Stimulated activated CD4-positive, alpha-beta T cell treated with anti-CD3 and anti-CD28 coated beads, Interleukin-15, amount 100 ng/mL, for 1 hour (primary cell): Measurements from ENCODE around the gene SDC1.

Source experiments
- DNase-seq, 2 donors: peaks; one replicate each; pipeline ENCODE4 v3.0.0-alpha.2; 2020; ENCODE audit warnings: low read depth in 1 of 2, low spot score in 1 of 2

The SDC1 gene

DNA sequence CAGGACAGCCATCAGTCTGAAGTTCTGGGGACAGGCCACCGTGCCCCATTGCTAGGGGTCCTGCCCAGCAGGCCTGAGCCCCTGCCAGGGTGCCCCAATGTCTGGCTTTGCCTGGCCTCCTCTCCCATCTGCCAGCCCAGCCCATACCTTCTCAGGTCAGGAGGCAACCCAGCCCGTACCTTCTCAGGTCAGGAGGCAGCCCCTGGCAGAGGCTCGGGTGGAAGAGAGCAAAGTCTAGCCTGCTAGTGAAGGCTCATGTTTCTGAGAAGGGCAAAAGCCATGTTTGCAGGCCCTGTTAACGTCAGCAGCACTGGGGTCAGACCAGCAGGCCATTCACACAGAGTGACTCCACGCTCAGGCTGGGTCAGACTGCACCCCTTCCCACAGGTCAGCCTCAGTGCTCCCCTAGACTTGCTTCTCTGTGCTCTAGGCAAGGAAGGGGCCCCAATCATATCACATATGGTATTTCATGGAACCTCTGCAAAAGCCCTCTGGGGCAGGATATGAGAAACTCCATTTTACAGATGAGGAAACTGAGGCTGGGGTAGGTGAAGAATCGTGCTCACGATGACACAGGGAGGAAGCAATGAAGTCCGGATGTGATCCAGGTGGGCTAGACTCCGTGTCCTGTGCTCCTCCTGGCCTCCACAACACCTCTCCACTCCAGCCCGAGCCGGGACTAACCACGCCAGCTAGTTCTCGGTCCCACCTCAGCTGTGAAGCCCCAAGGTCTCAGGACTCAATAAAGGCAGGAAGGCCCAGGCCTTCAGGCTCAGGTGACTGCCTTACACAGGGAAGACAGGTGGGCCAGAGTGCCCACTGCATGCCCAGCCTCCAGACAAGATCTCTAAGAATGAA is 9.5 kb downstream of the SDC1 start:
- DNase-seq = no peak

DNA sequence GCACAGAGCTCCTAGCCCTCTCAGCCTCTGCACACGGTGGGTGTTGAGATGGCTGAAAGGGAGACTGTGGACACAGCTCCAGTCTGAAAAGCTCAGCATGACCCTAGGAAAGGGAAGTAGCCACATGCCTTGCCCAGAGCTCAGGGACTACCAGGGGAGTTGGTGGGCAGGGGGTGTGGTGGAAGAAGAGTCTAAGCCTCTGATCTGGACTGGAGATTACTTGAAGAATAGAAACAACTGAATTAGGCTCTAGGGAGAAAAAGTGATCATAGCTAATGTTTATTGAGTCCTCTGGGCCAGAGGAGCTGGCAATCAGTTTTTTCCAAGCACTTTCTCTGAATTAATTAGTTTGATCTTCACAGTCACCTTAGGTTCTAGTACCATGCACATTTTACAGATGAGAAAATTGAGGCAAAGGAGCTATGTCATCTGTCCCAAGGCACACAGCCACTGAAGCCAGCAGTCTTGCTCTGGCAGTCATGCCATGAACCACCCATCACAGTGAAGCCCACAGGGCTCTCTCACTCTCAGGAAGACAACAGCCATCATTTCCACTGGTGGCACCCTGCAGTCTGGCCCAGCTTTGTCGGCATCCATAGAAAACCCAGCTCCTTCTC is 10.3 kb downstream of the SDC1 start:
- no peak for DNase-seq

DNA sequence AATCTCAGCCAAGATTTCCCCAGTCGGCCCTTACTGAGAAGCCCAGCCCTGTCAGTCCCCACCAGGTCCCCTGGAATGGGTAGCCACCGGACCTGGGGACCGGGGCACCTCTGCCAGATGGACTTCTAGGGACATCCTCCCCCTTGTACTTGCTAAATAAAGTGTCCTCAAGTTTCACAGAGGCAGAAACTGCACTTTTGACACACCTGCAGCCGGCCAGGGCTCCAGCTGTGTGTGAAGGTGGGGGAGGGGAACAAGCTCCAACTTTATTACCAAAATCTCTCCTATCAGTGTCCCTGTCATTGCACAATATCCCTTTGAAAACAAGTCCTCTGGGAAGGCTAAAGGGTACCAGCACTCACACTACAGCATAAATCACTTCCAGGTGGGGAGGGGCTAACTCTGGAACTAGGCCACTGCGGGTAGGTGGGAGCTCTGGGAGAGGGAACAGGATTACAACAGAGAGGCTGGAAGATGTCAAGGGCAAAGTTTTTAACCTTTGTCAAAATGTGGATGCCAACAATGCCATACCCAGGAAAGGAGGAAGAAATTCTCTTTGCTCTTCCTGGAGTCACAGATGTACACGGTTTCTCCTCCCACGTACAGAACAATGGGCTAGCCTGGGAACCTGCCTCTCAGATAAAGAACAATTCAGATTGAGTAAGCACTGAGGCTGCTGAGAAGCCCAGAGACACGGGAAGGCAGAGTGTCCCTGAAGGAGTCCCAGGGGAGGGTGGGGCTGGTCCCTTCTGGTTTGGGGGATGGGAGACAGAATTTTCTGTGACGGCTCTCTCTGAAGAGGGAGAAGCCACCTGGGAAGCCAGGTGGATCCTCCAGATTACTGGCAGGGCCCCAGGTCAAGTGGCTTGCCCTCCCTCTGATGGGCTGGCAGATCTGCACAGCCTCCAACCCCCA is 11.0 kb downstream of the SDC1 start:
- DNase-seq = no peak

DNA sequence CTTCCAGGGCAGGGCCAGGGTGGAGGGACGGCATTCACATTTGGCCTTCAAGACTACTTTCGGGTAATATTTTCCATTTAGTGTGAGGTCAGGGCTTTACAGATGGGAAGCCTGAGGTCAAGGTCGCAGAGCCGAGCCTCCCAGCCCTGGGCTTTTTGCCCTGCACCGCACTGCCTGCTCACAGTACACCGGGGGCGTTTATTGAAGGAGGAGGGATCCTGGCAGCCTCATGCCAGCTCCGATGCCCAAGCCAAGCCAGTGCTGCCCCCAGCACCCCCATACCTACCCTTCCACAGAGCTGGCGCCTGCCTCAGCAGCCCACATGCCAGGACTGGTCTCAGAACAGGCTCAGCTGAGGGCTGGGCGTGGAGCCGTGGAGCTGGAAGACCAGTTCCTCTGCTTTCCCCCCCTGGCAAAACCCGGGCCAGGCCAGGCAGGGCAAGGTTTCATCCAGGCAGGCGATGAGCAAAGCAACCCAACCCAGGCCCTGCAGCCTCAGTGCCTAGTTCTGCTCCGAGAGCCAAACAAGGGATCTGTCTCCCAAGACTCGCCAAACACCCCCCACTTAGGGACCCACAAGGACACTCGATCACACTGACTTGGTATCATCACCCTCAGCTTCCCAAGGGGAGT is 11.9 kb downstream of the SDC1 start:
- DNase-seq = no peak

DNA sequence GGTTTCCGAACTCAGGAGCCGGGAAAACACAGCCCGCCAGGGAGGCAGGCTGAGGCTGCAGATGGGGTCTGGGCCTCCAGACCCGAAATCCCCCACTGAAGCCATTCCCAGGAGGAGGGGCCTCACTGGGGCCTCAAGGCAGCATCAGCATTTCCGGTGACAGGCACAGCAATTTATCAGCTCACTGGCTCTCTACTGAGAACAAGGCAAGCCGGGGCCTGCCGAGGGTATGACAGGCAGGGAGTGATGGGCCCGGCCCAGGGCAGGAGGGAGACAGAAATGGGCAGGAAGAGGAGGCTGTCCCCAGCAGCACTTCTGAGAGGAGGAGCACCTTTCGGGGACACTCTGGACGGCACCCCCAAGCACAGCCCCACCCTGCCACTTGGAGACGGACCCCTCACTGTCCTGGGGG is 12.5 kb downstream of the SDC1 start:
- DNase-seq = no peak

DNA sequence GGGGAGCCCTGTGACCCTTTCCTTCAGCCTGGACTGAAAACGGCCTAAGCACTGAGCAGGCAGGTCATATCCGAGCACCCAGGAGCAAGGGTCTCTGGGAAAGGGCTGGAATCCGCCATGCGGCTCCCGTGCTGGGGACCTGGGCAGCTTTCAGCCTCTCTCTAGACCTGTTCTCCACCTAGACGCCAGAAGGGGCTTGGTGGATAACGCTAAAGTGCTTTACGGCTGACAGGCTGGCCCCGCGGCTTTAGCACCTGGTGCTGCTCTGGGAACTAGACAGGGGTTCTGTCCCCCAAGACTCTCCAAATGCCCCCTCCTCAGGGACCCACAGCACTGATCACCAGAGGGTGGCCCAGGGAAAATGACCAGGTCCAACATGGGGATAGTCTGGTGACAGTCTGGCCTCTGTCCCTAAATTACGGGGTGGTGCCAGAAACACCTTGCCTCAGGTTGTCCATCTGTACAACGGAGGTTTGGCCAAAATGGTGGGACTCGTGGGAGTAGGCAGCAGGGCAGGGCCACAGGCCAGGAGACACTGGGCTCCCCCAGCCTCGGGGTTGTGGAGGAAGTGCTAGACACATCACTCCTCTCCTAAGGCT is 13.0 kb downstream of the SDC1 start:
- DNase-seq = no peak

DNA sequence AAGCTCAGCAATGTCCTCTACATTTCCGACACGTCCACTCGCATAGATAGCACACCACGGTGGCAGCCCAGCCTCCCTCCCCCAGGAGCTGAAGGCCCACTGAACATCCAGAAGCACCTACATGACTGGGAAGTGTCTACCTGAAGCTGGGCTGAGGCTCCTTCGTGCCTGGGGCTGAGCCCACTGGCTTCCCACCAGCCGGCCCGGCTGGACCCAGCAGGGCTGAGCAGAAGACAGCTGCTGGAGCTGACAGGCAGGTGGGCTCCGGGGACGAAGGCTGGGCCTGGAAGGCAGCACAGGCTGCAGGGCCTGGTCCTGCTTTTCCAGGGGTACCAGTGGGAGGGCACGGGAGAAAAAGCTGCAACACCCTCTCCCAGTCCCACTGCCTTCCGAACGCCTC is 13.5 kb downstream of the SDC1 start:
- no peak for DNase-seq

DNA sequence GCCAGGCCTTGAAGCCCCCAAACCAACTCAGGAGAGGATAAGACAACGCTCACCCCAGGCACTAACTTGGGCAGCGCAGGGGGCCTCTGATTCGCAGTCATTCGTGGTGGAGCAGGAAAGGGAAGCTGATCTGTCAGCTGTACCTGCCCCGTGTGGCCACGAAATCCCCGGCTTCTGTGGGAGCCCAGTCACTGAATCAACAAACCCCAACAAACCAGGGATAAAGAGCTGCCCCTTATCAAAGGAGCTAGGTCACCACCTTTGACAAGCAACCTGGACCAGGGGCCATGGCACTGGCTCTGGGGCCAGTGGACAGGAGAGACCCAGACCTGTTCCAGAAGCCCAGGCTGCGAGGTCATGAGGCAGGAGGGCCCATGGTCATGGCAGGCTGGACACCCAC is 14.5 kb downstream of the SDC1 start:
- DNase-seq = no peak

DNA sequence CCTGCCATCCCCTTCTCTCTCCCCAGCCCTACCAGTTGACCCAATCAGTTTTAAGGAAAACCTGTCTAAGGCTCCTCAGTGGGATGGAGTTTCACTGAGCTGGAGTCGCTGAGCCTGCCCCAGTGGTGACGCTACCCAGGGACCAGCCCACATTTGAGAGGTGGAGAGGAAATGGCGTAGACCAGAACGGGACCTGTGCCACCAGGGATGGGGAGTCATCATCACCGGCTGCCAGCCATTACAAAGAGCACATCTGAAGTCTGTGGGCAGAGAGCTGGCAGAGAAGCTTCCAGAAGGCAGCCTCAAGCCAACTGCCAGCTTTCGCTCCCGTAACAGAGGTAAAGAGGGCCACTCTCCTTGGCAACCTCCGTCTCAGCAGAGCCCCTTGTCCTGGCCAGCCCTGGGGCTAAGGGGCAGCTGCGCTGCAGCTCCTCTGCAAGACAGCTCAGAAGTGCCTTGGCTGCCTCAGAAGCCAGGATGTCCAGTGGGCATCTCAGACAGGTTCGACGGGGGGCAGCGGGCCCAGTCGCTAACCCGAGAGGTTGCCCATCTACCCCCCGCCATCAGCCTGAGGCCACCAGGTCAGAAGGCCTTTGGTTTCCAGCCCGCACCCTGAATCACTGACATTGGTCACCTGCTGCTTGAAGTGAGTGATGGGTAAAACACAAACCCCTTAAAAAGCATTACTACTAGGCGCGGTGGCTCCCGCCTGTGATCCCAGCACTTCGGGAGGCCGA is 15.4 kb downstream of the SDC1 start:
- no peak for DNase-seq

DNA sequence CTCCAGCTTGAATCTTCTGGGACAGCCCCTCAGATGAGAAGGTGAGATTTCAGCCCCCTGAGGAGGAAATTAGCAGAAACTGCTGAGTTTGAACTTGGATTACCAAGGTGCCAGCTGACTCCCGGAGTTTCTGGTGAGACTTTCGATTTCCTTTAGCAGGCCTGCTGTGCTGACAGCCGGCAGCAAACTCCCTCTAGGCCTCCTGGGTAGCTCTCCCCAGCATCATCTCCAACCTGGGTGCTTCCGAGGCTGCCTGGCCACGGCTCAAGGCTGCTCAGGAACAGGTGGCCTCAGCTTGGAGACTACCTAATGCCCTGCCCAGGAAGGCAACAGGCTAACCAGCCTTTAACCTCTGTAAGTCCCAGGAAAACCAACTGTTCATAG is 16.5 kb downstream of the SDC1 start:
- DNase-seq = no peak

DNA sequence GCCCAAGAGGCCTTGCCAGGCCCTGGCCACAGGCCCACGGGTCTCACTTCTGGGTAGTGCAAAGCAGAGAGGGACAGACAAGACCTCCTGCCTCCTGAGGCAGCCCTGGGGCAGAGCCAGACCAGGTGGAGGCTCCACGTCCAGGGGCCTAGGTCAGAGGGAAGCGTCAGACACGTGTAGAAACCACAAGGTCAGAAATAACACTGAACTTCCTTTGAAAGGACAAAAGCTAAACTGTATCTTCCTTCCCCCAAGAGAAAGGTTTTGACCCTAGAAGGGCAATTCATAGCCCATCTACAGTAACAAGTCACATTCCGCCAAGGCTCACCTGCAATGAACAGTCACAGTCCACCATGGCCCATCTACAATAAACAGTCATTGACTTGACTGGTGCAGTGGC is 17.9 kb downstream of the SDC1 start:
- no peak for DNase-seq

DNA sequence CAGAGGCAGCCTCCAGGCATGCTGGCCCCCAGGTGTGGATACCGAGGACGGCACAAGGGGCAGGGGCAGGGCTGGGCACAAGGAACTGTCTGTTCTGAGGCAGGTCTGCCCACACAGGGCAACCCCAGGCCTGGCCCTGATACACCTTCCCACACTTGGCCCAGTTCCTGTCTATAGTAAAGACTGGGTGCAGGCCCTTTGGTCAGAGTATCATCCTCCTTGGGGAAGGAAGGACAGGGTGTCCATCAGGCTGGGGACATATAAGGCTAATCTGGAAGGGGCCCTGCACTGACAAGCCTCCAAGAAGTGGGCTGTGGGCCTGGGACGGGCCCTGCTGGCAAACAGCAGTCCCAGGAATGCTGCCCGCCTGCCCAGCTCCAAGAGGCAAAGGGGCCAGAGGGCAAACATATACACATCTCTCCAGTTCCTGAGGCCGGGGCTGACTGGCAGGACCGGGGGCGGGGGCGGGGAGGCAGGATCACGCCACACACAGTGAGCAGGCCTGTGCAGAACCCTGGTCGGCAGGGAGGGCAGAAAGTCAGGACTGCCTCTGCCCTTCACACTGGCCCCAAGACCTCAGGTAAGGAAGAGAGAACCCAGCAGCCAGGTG is 18.9 kb downstream of the SDC1 start:
- no peak for DNase-seq

DNA sequence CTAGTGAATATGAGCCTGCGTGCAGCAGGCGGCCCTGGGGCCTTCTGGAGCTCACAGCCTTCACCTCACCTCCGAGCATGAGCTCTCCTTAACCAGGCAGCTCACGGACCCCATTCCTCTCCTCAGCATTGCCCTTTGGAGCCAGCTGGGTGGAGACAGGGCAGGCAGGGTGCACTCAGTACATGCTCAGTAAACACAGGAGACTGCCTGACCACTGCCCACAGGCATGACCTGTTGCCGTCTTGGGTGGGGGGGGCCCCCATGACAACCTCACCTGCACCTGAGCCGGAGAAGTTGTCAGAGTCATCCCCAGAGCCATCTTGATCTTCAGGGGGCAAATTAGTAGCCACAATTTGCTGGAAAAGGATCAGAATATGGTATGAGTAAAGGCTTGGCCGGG is 19.9 kb downstream of the SDC1 start:
- DNase-seq = no peak

DNA sequence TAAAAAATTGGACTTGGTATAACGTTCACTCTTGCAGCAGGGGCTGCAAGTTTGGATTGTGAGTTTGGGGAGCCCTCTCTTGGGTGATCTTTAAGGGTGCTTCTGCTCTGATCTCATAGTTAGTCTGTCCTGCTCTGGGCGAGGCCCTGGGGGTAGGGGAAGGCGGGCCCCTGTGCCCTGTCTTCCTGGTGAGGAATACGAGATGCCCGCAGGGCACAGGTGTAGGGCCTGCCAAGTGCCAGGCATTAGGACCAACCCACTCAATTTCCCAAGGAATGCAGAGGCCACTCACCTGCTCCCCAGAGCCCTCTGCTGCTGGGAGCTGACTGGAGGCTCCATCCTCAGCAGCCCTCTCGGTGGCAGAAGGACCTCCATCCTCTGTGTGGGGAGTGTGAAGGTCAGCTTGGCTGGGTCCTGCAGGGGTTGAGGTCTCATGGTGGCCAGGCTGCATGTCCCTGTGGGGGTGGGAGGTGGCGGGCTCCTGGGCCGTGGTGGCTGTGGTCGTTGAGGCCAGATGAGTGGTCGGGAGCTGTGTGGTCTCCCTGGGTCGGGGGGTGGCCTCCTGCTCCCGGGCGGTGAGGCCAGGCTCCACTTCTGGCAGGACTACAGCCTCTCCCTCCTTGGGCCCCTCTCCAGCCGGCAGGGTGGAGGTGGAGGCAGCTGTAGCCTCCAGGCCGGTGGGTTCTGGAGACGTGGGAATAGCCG is 21.3 kb downstream of the SDC1 start:
- DNase-seq = no peak

DNA sequence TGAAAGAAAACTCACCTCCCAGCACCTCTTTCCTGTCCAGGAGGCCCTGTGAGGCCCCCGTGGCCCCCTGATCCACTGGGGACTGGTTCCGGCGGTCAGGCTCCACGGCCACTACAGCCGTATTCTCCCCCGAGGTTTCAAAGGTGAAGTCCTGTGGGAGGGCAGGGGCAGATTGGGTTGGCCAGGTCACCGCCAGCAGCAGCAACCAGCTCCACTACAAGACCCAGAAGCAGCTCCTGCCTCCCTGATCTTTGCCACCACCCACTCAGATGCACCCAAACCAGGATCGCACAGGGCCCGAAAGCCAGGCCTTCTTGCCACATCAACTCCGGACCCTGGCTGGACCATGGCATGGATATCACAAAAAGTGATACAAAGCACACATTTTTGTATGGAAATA is 21.9 kb downstream of the SDC1 start:
- DNase-seq = no peak

DNA sequence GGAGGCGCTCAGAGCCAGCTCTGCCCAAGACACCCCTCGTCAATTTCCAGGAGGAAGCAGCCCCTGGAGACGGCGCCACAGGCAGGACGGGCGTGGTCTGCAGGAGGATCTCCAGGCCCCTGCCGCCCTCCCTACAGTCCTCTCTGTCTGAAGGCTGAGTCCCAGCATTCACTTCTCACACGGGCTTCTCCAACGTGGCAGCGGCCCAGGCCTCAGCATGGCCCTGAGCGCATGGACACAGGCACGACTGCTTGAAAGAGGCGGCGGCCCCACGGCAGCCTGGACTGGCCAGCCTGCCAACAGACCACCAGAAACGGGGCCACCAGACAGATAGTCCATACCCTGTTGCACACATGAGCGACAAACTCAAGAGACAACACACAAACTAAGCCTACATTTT is 23.3 kb downstream of the SDC1 start:
- DNase-seq = no peak

DNA sequence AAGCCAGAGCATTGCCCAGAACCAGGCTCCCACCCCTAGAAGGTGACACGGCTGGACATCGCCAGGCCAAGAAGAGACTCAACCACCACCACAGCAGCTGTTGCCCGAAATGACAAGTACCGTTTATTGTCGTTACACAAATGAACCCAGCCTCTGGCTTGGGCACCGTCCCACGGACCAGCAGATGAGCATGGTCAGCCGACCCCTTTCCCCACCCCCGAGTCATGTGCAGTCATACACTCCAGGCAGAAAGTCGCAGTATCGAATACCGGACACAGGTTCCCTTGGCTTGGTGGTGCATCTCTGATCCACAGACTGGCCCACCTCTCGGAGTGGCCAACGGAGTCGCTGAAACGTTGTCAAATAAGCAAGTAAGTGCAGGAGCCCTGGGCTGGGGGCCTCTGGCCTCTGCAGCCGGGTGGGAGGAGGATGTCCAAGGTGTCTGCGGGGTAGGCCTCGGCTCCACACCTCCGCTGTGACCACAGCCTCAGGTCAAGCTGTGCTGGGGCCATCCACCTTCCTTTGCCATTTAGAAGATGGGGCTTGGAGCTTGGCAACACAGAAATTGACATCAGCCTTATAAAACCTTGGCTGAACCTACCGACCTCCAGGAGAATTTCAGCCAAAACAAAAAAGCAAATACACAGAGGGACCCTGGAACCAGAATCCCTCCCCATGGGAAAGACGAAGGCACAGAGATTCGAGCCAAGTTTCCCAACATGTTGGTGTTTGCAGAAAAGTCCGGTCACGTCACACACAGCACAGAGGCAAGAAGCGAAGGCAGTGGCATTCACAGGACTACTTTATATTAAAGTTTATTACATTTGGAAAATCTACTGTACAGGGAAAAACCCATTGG is 24.0 kb downstream of the SDC1 start:
- no peak for DNase-seq

DNA sequence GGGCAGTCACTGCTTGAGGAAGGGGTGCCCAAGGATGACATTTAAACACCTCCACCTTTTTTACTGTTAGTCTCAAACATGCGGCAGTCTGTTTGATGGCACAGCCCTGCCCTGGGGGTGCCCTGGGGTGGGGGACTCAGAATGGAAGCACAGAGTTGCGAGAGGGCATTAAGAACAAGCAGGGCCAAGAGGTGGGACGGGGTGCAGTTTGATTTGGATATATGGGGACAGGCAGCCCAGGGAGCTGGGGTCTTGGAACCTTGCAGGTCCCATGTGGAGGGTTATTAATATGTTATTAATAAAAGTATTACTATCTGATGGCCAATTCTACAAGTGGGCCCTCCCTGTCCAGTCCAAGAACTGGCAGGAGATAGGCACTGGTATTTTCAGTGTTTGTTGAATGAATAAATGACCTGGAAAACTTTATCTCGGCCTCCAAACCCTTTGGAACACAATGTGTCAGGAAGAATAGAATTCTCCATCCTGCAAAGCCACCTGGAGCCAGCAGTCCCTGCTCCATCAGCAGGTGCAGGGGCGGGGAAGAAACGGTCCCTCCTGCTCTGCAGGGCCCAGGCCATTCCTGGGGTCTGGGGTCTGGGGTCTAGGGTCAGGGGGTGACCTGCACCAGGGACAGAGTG is 25.2 kb downstream of the SDC1 start:
- DNase-seq = no peak
